IMR-90 (cell line): ENCODE data around the gene BRPF3. TPM values are rescaled to one million over a fixed set of nuclear protein-coding genes. Genes with fewer than 3 reads are reported as not detected.

Source experiments
- ATAC-seq: fragments of 200-7000 bp; cut with Tn5 transposase; 2 replicates; pipeline ENCODE4 v1.9.1; 2020; ENCODE audit warnings: low read depth, mild to moderate bottlenecking, moderate library complexity
- BruUV-seq: library from RNA; stranded (reverse); fragments of 400-500 nt; replicated peaks from 2 replicates; lab custom pipeline; 2021; lab: Mats Ljungman, UMichigan
- CTCF ChIA-PET: fragments of 300-600 bp; formaldehyde crosslinking; extraction: SDS; loops from one replicate; lab custom pipeline; 2021; ENCODE audit warnings: antibody characterized with exemption; lab: Yijun Ruan, JAX
- POLR2A ChIA-PET: fragments of 300-600 bp; sonication (Branson Sonifier 250); formaldehyde crosslinking; loops from one replicate; lab custom pipeline; 2022; ENCODE audit warnings: antibody characterized with exemption; ENCODE audit not compliant: unreplicated experiment; lab: Charles Lee
- DNase-seq: peaks from one replicate; pipeline ENCODE4 v3.0.0; 2013
- H2AFZ ChIP-seq: replicated peaks from 2 replicates; pipeline ENCODE3; 2013; ENCODE audit warnings: low read length, mild to moderate bottlenecking; ENCODE audit not compliant: poor library complexity
- H2AK5ac ChIP-seq: 2 replicates; pipeline ENCODE4 v1.6.1; 2013; ENCODE audit warnings: low read depth, low read length, inconsistent platforms
- H2AK9ac ChIP-seq: replicated peaks from 2 replicates; pipeline ENCODE3; 2013; ENCODE audit warnings: mild to moderate bottlenecking, low read depth, low read length, moderate library complexity; ENCODE audit not compliant: poor library complexity
- H2BK120ac ChIP-seq: 2 replicates; pipeline ENCODE4 v1.6.1; 2013; ENCODE audit warnings: low read depth, low read length, inconsistent platforms
- H2BK15ac ChIP-seq: 3 replicates; pipeline ENCODE4 v1.6.1; 2013; ENCODE audit warnings: low read depth, low read length, inconsistent platforms
- H2BK20ac ChIP-seq: 2 replicates; pipeline ENCODE4 v1.6.1; 2013; ENCODE audit warnings: low read depth, mild to moderate bottlenecking, inconsistent platforms, low read length, moderate library complexity
- H2BK5ac ChIP-seq: 2 replicates; pipeline ENCODE4 v1.6.1; 2013; ENCODE audit warnings: mild to moderate bottlenecking, low read depth, low read length, inconsistent platforms; ENCODE audit not compliant: poor library complexity, severe bottlenecking
- H3K14ac ChIP-seq: replicated peaks from 2 replicates; pipeline ENCODE4 v1.6.1; 2013; ENCODE audit warnings: low read depth, low read length, inconsistent platforms
- H3K18ac ChIP-seq: 2 replicates; pipeline ENCODE4 v1.6.1; 2013; ENCODE audit warnings: low read depth, low read length, control low read depth
- H3K23ac ChIP-seq: 2 replicates; pipeline ENCODE4 v1.6.1; 2013; ENCODE audit warnings: low read depth, low read length, inconsistent platforms
- H3K27ac ChIP-seq: 2 replicates; pipeline ENCODE4 v1.5.1; 2013; ENCODE audit warnings: mild to moderate bottlenecking, control low read depth, low read length; ENCODE audit not compliant: insufficient read depth
- H3K27me3 ChIP-seq: 2 replicates; pipeline ENCODE4 v1.6.1; 2013; ENCODE audit warnings: low read length; ENCODE audit not compliant: control insufficient read depth, insufficient read depth
- H3K36me3 ChIP-seq: 2 replicates; pipeline ENCODE4 v1.6.1; 2013; ENCODE audit warnings: low read length, mixed read lengths; ENCODE audit not compliant: control insufficient read depth, insufficient read depth
- H3K4ac ChIP-seq: 2 replicates; pipeline ENCODE4 v1.6.1; 2013; ENCODE audit warnings: low read depth, low read length, inconsistent platforms
- H3K4me1 ChIP-seq: 2 replicates; pipeline ENCODE4 v1.6.1; 2013; ENCODE audit warnings: low read length, mixed read lengths; ENCODE audit not compliant: control insufficient read depth, insufficient read depth
- H3K4me2 ChIP-seq: 2 replicates; pipeline ENCODE4 v1.6.1; 2013; ENCODE audit warnings: low read depth, mild to moderate bottlenecking, control low read depth, low read length, moderate library complexity
- H3K4me3 ChIP-seq: 2 replicates; pipeline ENCODE4 v1.5.1; 2013; ENCODE audit warnings: low read depth, mild to moderate bottlenecking, control low read depth, low read length, moderate library complexity; ENCODE audit not compliant: insufficient read depth
- H3K56ac ChIP-seq: 2 replicates; pipeline ENCODE4 v1.6.1; 2013; ENCODE audit warnings: low read length, inconsistent platforms; ENCODE audit not compliant: insufficient read depth; ENCODE audit errors: extremely low read depth
- H3K79me1 ChIP-seq, 2 experiments: 2 replicates each; pipeline ENCODE4 v1.6.1; 2013; ENCODE audit warnings: low read length in 2 of 2, inconsistent platforms in 1 of 2, low read depth in 1 of 2
- H3K9ac ChIP-seq: 2 replicates; pipeline ENCODE4 v1.6.1; 2013; ENCODE audit warnings: low read depth, low read length, control low read depth
- H3K9me1 ChIP-seq: 2 replicates; pipeline ENCODE4 v1.6.1; 2013; ENCODE audit warnings: low read length, inconsistent platforms; ENCODE audit not compliant: insufficient read depth
- H3K9me3 ChIP-seq: 2 replicates; pipeline ENCODE4 v1.6.1; 2013; ENCODE audit warnings: low read length; ENCODE audit not compliant: control insufficient read depth, insufficient read depth
- H4K20me1 ChIP-seq: 2 replicates; pipeline ENCODE4 v1.6.1; 2013; ENCODE audit warnings: low read length, inconsistent platforms; ENCODE audit not compliant: insufficient read depth
- H4K5ac ChIP-seq: 2 replicates; pipeline ENCODE4 v1.6.1; 2013; ENCODE audit warnings: mild to moderate bottlenecking, low read depth, low read length, control low read depth
- H4K8ac ChIP-seq, 2 experiments: 2 replicates each; pipeline ENCODE4 v1.6.1; 2013; ENCODE audit warnings: low read depth in 2 of 2, low read length in 2 of 2, control low read depth in 1 of 2, inconsistent platforms in 1 of 2
- H4K91ac ChIP-seq: 2 replicates; pipeline ENCODE4 v1.6.1; 2013; ENCODE audit warnings: low read depth, low read length, inconsistent platforms; ENCODE audit not compliant: insufficient read depth
- RAD21 ChIP-seq: IDR thresholded peaks from 2 replicates; pipeline ENCODE4 v1.6.1; 2012; ENCODE audit warnings: low read length, improper control_type of control experiment
- dilution Hi-C: fragments of 300-500 bp; cut with HindIII; formaldehyde crosslinking; loops from one replicate; pipeline ENCODE4 v1.14.3; 2018; ENCODE audit warnings: low sequenced_read_pairs; ENCODE audit not compliant: unreplicated experiment
- in situ Hi-C: fragments of 300-500 bp; cut with MboI; formaldehyde crosslinking; loops from 3 replicates; pipeline ENCODE4 v1.14.3; 2019; ENCODE audit warnings: low sequenced_read_pairs, inconsistent platforms, mixed read lengths
- intact Hi-C: fragments of 100-400 bp; cut with micrococcal nuclease; formaldehyde crosslinking; loops from 2 replicates; pipeline ENCODE4 v1.10.0; 2022
- polyA plus RNA-seq, 3 experiments: library from polyadenylated mRNA; depleted of rRNA; stranded (reverse); fragments of >200 nt; gene quantifications; 2 replicates each; pipeline ENCODE4 v1.2.3, GENCODE V29; 2012; ENCODE audit warnings: low replicate concordance in 1 of 3
- total RNA-seq: library from RNA; depleted of rRNA; stranded (reverse); fragments of >200 nt; gene quantifications from 2 replicates; pipeline ENCODE4 v1.2.3, GENCODE V29; 2012

Gene BRPF3
- total and polyA plus RNA-seq, 2 of the 4 experiments (the other 2 are of a cell fraction), result 10.2 to 17.2 TPM

DNA sequence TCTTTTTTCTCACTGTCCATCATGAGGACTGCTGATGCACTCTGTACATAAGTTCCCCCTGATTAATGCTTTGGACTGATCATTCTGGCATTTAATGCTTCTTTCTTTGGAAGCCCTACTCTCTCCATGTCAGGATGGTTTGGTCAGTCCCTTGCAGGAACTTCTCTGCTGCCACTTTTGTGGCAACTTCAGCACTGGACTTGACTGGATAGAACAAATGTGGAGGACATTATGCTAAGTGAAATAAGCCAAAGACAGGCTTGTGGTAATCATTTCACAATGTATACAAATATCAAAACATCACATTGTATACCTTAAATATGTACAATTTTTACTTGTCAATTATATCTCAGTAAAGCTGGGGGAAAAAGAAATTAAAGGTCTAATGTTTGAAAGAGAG, 12.2 kb upstream of the BRPF3 start:
- DNase-seq (no peak), ATAC-seq (no peak)
- no TSS peak for BruUV-seq
- Histone ChIP-seq H4K20me1 (no peaks in the 10 kb centered on the region), H2BK15ac (no peak overlapping the region), H3K4me2 (no peak overlapping the region), H3K36me3 (no peaks in the 10 kb centered on the region), H3K9me3 (peaks cover 5% of the 10 kb centered on the region), H2AFZ (no peak overlapping the region), H2AK9ac (no peak overlapping the region), H3K14ac (no peak overlapping the region), H3K9ac (no peak overlapping the region), H3K9me1 (no peaks in the 10 kb centered on the region), H3K27me3 (peaks cover 3% of the 10 kb centered on the region), H3K4me3 (no peak overlapping the region), H3K4ac (no peak overlapping the region), H2AK5ac (no peak overlapping the region), H3K23ac (no peak overlapping the region), H4K5ac (no peak overlapping the region), H3K4me1 (no peaks in the 10 kb centered on the region), H3K56ac (no peak overlapping the region), H4K91ac (no peak overlapping the region), H4K8ac (no peak overlapping the region), H2BK20ac (no peak overlapping the region), H3K18ac (no peak overlapping the region), H3K27ac (no peak overlapping the region), H2BK5ac (no peak overlapping the region), H3K79me1 (no peaks in the 10 kb centered on the region), H2BK120ac (no peak overlapping the region)
- TF ChIP-seq RAD21, result no peak
- in situ Hi-C loops (no loop called here), intact Hi-C loops (no loop called here), dilution Hi-C loops (no loop called here)
- POLR2A ChIA-PET, result no interaction called here
- CTCF ChIA-PET, result no interaction called here
